ENCODE data around the gene PLOD2. TPM values are rescaled to one million over a fixed set of nuclear protein-coding genes. Genes with fewer than 3 reads are reported as not detected.

PLOD2 gene
- total and polyA plus RNA-seq, 2 of the 8 experiments (the other 6 are each of a cell fraction or from before 2014, with no cell fraction given): 4.0 to 28.7 TPM

GRCh38 chr3:146024260-146024659, 136.7 kb downstream of the PLOD2 start (continued):
- TF ChIP-seq CHD7 (IDR thresholded peaks at IDR 0.05; ENCODE audit: insufficient replicate concordance, low read length) (no peak), NRF1 (IDR thresholded peaks at IDR 0.05; ENCODE audit: low read depth, low read length) (no peak), ZNF274 (IDR thresholded peaks at IDR 0.05; ENCODE audit: borderline replicate concordance, extremely low read depth, low read length) (no peak), TBP (IDR thresholded peaks at IDR 0.05; ENCODE audit: low read depth, low read length) (no peak), HDAC2 (IDR thresholded peaks at IDR 0.05; ENCODE audit: borderline replicate concordance in 1 of 2, low read depth in 2 of 2, low read length in 2 of 2) (no peak), CHD1 (IDR thresholded peaks at IDR 0.05; ENCODE audit: low read depth, low read length) (no peak), RXRA (IDR thresholded peaks at IDR 0.05; ENCODE audit: insufficient read depth, low read depth, low read length) (no peak), SIRT6 (IDR thresholded peaks at IDR 0.05; ENCODE audit: low read length) (no peak), EGR1 (IDR thresholded peaks at IDR 0.05; ENCODE audit: borderline replicate concordance, low read depth, low read length) (no peak)

Measured in H1 (cell line).